Hepatocyte (in vitro differentiated cells): ENCODE measurements around the gene VPS26C.
"Not testable (repeated sequence)": the region's sequence is repeated elsewhere in the genome, so short reads cannot be mapped to it uniquely, and the experiment has no call there.

Source experiments
- CTCF ChIP-seq: fragments of 200-600 bp; sonication (generic); IDR thresholded peaks from 2 replicates; pipeline ENCODE4 v1.5.1; 2016; ENCODE audit warnings: antibody characterized with exemption, mild to moderate bottlenecking; ENCODE audit not compliant: poor library complexity
- EZH2 ChIP-seq: fragments of 200-600 bp; sonication (generic); IDR thresholded peaks from 2 replicates; pipeline ENCODE4 v1.6.1; 2016; ENCODE audit warnings: antibody characterized with exemption, mild to moderate bottlenecking, borderline replicate concordance

- not testable (repeated sequence) for TF ChIP-seq CTCF, EZH2
Measured at GRCh38 chr21:37283191-37283710, 16.1 kb upstream of the VPS26C start.
